Brain microvascular endothelial cell (primary cell): ENCODE measurements around the gene SZRD1.

Source experiments
- DNase-seq: peaks from one replicate; pipeline ENCODE4 v3.0.0-alpha.2; 2020
- H3K27ac ChIP-seq: fragments of 250-450 bp; sonication (Bioruptor Pico); 2 replicates; pipeline ENCODE4 v1.5.1; 2020; ENCODE audit warnings: mild to moderate bottlenecking, moderate library complexity
- H3K27me3 ChIP-seq: fragments of 250-450 bp; sonication (Bioruptor Pico); replicated peaks from 2 replicates; pipeline ENCODE4 v1.5.1; 2020; ENCODE audit warnings: mild to moderate bottlenecking
- H3K36me3 ChIP-seq: fragments of 250-450 bp; sonication (Bioruptor Pico); replicated peaks from 2 replicates; pipeline ENCODE4 v1.5.1; 2020; ENCODE audit warnings: mild to moderate bottlenecking
- H3K4me3 ChIP-seq: 2 replicates; pipeline ENCODE4 v1.5.1; 2011; ENCODE audit warnings: low read depth, mild to moderate bottlenecking, control low read depth, low read length, moderate library complexity
- CTCF ChIP-seq: IDR thresholded peaks from 2 replicates; pipeline ENCODE4 v1.5.1; 2011; ENCODE audit warnings: low read depth, mild to moderate bottlenecking, moderate library complexity, low read length, control low read depth, inconsistent platforms; ENCODE audit errors: missing control alignments
- in situ Hi-C: cut with HindIII; loops from 2 replicates; pipeline ENCODE4 v1.10.0; 2017; ENCODE audit warnings: low sequenced_read_pairs, low pct_ligation_motif_present

SZRD1 gene

GRCh38 chr1:16372535-16373285 is 5.7 kb downstream of the SZRD1 start:
- no peak for TF ChIP-seq CTCF
- no peaks in the 10 kb centered on the region for H3K36me3 ChIP-seq
- no peak overlapping the region for H3K4me3 ChIP-seq
- H3K27ac ChIP-seq, result peak overlapping the region; percentile 72
- DNase-seq, result no peak
- H3K27me3 ChIP-seq, result no peaks in the 10 kb centered on the region
- in situ Hi-C loops, result no loop called here

DNA sequence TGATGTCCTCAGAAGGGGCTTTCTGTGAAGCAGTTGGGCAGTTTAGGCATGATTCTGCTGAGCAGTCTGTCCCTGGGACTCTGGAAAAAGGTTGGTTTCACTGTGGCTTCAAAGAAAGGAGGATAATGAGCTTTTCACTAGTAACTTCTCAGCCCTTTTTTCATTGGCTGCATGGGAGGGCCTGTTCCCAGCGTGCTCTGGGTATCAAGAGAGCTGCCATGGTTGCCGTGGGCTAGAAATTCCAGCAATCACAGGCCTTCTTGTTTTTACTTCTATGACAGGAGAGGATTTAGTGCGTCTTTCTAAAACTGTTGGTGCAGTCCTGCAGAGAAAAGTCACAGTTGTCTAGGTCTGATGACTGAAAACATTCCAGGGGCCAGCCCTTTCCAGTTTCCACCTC is 7.2 kb downstream of the SZRD1 start:
- Histone ChIP-seq H3K27ac (peak overlapping the region; percentile 84), H3K27me3 (no peaks in the 10 kb centered on the region), H3K4me3 (no peak overlapping the region), H3K36me3 (no peaks in the 10 kb centered on the region)
- in situ Hi-C loops, result no loop called here
- TF ChIP-seq CTCF, result no peak
- no peak for DNase-seq

- no peaks in the 10 kb centered on the region for H3K36me3 ChIP-seq
- no peak overlapping the region for H3K4me3 ChIP-seq
- H3K27ac ChIP-seq, result peak overlapping the region; percentile 84
- no peak for TF ChIP-seq CTCF
- in situ Hi-C loops, result no loop called here
- DNase-seq, result peak; percentile 78
- no peaks in the 10 kb centered on the region for H3K27me3 ChIP-seq
Measured at GRCh38 chr1:16375521-16376340, 8.7 kb downstream of the SZRD1 start.

- no peak overlapping the region for H3K27ac ChIP-seq
- no peaks in the 10 kb centered on the region for H3K36me3 ChIP-seq
- in situ Hi-C loops, result no loop called here
- TF ChIP-seq CTCF, result no peak
- DNase-seq, result no peak
- no peak overlapping the region for H3K4me3 ChIP-seq
- no peaks in the 10 kb centered on the region for H3K27me3 ChIP-seq
Measured at GRCh38 chr1:16376971-16377370, 9.9 kb downstream of the SZRD1 start.

DNA sequence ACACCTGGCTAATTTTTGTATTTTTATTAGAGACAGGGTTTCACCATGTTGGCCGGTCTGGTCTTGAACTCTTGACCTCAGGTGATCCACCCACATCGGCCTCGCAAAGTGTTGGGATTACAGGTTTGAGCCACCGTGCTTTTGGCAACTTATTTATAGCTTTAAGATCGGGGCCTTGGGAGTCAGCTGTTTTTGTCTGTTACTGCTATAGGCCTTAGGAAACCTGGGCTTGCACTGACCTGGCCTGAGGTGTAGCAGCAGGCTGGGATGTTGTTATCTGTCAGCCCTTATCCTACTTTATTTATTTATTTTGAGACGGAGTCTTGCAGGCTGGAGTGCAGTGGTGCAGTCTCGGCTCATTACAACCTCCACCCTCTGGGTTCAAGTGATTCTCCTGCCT is 11.4 kb downstream of the SZRD1 start:
- no peak for DNase-seq
- Histone ChIP-seq H3K27me3 (no peaks in the 10 kb centered on the region), H3K36me3 (no peaks in the 10 kb centered on the region), H3K4me3 (no peak overlapping the region), H3K27ac (no peak overlapping the region)
- TF ChIP-seq CTCF, result no peak
- in situ Hi-C loops, result no loop called here
